PC-3 (cell line): ENCODE measurements around the gene SSTR4. TPM values are rescaled to one million over a fixed set of nuclear protein-coding genes. Genes with fewer than 3 reads are reported as not detected.

Experiments used
- ATAC-seq: fragments of 200-7000 bp; cut with Tn5 transposase; 2 replicates; pipeline ENCODE4 v1.9.1; 2020; ENCODE audit warnings: mild to moderate bottlenecking, moderate library complexity
- BruUV-seq: library from RNA; stranded (reverse); fragments of 400-500 nt; replicated peaks from 2 replicates; lab custom pipeline; 2021; lab: Mats Ljungman, UMichigan
- CTCF ChIA-PET: fragments of 300-600 bp; sonication (Branson Sonifier 250); formaldehyde crosslinking; loops from one replicate; lab custom pipeline; 2022; ENCODE audit warnings: antibody characterized with exemption; lab: Charles Lee
- POLR2A ChIA-PET: fragments of 300-600 bp; sonication (Branson Sonifier 250); formaldehyde crosslinking; loops from one replicate; lab custom pipeline; 2022; ENCODE audit warnings: antibody characterized with exemption; ENCODE audit not compliant: unreplicated experiment; lab: Charles Lee
- DNase-seq: peaks from one replicate; pipeline ENCODE4 v3.0.0-alpha.2; 2015
- H2AFZ ChIP-seq: fragments of 300-600 bp; sonication (generic); 2 replicates; pipeline ENCODE4 v1.6.0; 2016; ENCODE audit warnings: antibody characterized with exemption, low read length
- H3F3A ChIP-seq: fragments of 300-600 bp; sonication (generic); one replicate; pipeline ENCODE4 v1.6.0; 2017; ENCODE audit warnings: antibody characterized with exemption, low read length, control low read depth, mild to moderate bottlenecking; ENCODE audit not compliant: unreplicated experiment
- H3K27ac ChIP-seq: fragments of 300-600 bp; sonication (generic); 2 replicates; pipeline ENCODE4 v1.5.1; 2016; ENCODE audit warnings: mild to moderate bottlenecking, low read length
- H3K27me3 ChIP-seq: fragments of 300-600 bp; sonication (generic); 2 replicates; pipeline ENCODE4 v1.6.1; 2016; ENCODE audit warnings: low read length, mixed read lengths
- H3K36me3 ChIP-seq: fragments of 300-600 bp; sonication (generic); 2 replicates; pipeline ENCODE4 v1.6.1; 2016; ENCODE audit warnings: low read depth, mixed run types, low read length, mixed read lengths
- H3K4me1 ChIP-seq: fragments of 300-600 bp; sonication (generic); 2 replicates; pipeline ENCODE4 v1.5.1; 2016; ENCODE audit warnings: low read length; ENCODE audit not compliant: insufficient read depth
- H3K4me2 ChIP-seq: fragments of 300-600 bp; sonication (generic); 2 replicates; pipeline ENCODE4 v1.6.0; 2016; ENCODE audit warnings: low read length
- H3K4me3 ChIP-seq: fragments of 300-600 bp; sonication (generic); 2 replicates; pipeline ENCODE4 v1.5.1; 2016; ENCODE audit warnings: mild to moderate bottlenecking, low read length, mixed read lengths
- H3K79me2 ChIP-seq: fragments of 300-600 bp; sonication (generic); 2 replicates; pipeline ENCODE4 v1.6.1; 2017; ENCODE audit warnings: low read length, mixed read lengths
- H3K9ac ChIP-seq: fragments of 300-600 bp; sonication (generic); 2 replicates; pipeline ENCODE4 v1.6.0; 2016; ENCODE audit warnings: mild to moderate bottlenecking, low read length
- H3K9me2 ChIP-seq: fragments of 300-600 bp; sonication (generic); replicated peaks from 2 replicates; pipeline ENCODE4 v1.6.1; 2016; ENCODE audit warnings: mixed run types, low read length, mixed read lengths
- H3K9me3 ChIP-seq: fragments of 300-600 bp; sonication (generic); 2 replicates; pipeline ENCODE4 v1.6.1; 2016; ENCODE audit warnings: low read length, mixed read lengths
- H4K20me1 ChIP-seq: fragments of 300-600 bp; sonication (generic); 2 replicates; pipeline ENCODE4 v1.6.1; 2016; ENCODE audit warnings: low read length, mixed read lengths
- EZH2 ChIP-seq: fragments of 300-600 bp; sonication (generic); IDR thresholded peaks from one replicate; pipeline ENCODE4 v1.6.1; 2017; ENCODE audit warnings: antibody characterized with exemption, mild to moderate bottlenecking, low read length; ENCODE audit not compliant: unreplicated experiment
- EZH2phosphoT487 ChIP-seq: fragments of 300-600 bp; sonication (generic); IDR thresholded peaks from 2 replicates; pipeline ENCODE4 v1.6.1; 2018; ENCODE audit warnings: mild to moderate bottlenecking, antibody characterized with exemption, low read length, borderline replicate concordance
- intact Hi-C: fragments of 100-400 bp; cut with micrococcal nuclease; formaldehyde crosslinking; loops from 2 replicates; pipeline ENCODE4 v1.9.0; 2023
- total RNA-seq: library from RNA; depleted of rRNA; stranded (reverse); fragments of >200 nt; gene quantifications from 2 replicates; pipeline ENCODE4 v1.2.3, GENCODE V29; 2014
- TF ChIP-seq, protein P1 (sequence below): fragments of 300-600 bp; sonication (generic); conservative IDR thresholded peaks from 2 replicates; pipeline ENCODE4 v1.5.1; 2017; ENCODE audit warnings: antibody characterized with exemption, low read depth, mild to moderate bottlenecking, low read length

The SSTR4 gene
- total RNA-seq, 1 experiment from 2014 or later, result not detected

DNA sequence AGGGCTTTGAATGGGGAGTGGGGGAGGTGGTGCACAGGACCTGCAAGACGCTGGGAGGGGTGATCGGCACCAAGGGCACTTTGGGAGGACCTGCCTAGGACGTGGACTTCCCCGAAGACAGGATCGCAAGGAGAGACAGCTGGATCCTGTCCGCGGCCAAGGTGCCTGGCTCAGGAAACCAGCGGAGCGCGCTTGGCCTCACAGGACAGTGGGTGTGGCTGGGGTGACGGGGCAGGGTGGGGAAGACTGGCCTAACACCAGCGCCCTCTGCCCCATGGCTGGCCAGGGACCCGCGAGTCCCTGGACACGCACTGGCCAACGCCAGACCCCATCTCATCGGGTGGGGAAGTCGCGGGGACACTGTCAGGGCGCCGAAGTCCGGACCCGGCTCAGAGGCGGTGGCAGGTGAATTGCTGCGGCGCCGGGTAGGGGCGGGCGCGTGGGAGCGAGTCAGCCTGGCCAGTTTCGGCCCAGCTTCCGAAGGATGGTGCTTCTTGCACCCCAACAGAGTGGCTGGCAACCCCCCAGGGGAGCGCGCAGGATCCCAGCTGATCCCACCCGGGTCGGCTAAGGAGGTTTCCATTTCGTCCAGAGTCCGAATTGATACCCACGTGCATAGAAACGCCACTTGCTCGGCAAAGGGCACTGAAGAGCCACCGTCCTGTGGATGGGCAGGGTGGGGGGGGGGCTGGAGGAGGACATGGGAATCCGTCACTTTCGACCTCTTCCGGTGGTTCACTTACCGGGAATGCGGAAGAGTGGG is 15.1 kb downstream of the SSTR4 start:
- ATAC-seq (peak; percentile 37; the same call in 1 of the 2 replicates), DNase-seq (peak; percentile 44)
- Histone ChIP-seq H3K79me2 (no peaks in the 10 kb centered on the region), H3K4me3 (peak overlapping the region; percentile 73), H3K4me1 (peaks cover 16% of the 10 kb centered on the region), H3K27ac (peak overlapping the region; percentile 63), H3K4me2 (peak overlapping the region; percentile 96), H3F3A (no peaks in the 10 kb centered on the region), H2AFZ (peak overlapping the region; percentile 91), H3K9me2 (no peaks in the 10 kb centered on the region), H4K20me1 (no peaks in the 10 kb centered on the region), H3K36me3 (no peaks in the 10 kb centered on the region), H3K9ac (peak overlapping the region; percentile 51), H3K27me3 (no peaks in the 10 kb centered on the region; the same call in 1 of the 2 replicates), H3K9me3 (no peaks in the 10 kb centered on the region)
- POLR2A ChIA-PET, result no interaction called here
- BruUV-seq, result no TSS peak
- no peak for TF ChIP-seq EZH2phosphoT487
- TF ChIP-seq, protein P1, sequence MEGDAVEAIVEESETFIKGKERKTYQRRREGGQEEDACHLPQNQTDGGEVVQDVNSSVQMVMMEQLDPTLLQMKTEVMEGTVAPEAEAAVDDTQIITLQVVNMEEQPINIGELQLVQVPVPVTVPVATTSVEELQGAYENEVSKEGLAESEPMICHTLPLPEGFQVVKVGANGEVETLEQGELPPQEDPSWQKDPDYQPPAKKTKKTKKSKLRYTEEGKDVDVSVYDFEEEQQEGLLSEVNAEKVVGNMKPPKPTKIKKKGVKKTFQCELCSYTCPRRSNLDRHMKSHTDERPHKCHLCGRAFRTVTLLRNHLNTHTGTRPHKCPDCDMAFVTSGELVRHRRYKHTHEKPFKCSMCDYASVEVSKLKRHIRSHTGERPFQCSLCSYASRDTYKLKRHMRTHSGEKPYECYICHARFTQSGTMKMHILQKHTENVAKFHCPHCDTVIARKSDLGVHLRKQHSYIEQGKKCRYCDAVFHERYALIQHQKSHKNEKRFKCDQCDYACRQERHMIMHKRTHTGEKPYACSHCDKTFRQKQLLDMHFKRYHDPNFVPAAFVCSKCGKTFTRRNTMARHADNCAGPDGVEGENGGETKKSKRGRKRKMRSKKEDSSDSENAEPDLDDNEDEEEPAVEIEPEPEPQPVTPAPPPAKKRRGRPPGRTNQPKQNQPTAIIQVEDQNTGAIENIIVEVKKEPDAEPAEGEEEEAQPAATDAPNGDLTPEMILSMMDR, result no peak
- TF ChIP-seq EZH2, result no peak
- intact Hi-C loops, result no loop called here
- CTCF ChIA-PET, result no interaction called here

DNA sequence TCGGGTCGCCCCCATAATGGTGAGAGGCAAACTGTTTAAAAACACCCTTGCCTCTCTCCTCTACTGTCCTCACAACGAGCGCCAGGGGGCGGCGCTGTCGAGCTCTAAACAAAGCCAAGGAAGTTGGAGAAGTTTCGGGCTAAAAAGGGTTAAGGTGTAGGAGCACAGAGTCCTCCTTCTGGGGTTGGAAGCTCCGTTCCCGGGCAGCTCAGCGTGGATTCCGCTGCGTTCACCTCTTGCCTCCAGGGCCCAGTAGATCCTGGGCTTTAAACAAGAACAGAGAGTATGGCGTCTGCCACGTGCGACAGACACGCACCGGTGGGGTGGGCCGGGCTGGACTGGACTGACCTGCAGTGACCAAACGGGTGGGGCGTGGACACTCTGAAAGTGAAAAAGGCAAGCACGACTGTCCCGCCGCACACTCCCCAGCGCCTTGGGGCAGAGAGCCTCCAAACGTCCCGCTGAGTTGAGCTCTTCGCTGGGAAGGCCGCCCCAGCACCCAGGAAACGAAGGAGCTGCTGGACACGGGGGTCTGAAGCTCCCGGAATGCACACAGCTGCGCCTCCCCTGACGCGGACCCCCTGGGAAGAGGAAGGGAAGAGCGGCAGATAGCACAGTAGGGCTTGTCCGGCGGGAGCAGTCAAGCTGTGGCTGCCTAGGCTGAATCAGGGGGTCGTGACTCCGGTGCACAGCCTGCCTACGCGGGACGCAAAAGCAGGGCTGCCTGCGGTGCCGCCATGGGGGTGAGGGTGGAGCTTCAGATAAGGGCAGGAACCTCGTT is 15.9 kb downstream of the SSTR4 start:
- no TSS peak for BruUV-seq
- ChIA-PET POLR2A (no interaction called here), CTCF (no interaction called here)
- peak overlapping the region; percentile 96 for H3K4me2 ChIP-seq
- no peaks in the 10 kb centered on the region for H3K9me3 ChIP-seq
- no peaks in the 10 kb centered on the region for H4K20me1 ChIP-seq
- H2AFZ ChIP-seq, result no peak overlapping the region
- H3K4me1 ChIP-seq, result peaks cover 16% of the 10 kb centered on the region
- intact Hi-C loops, result no loop called here
- H3K4me3 ChIP-seq, result peak overlapping the region; percentile 73; the same call in 1 of the 2 replicates
- H3K27ac ChIP-seq, result no peak overlapping the region
- no peaks in the 10 kb centered on the region for H3K36me3 ChIP-seq
- no peak for ATAC-seq
- H3K9ac ChIP-seq, result no peak overlapping the region
- no peaks in the 10 kb centered on the region; the same call in 1 of the 2 replicates for H3K27me3 ChIP-seq
- no peaks in the 10 kb centered on the region for H3K79me2 ChIP-seq
- H3F3A ChIP-seq, result no peaks in the 10 kb centered on the region
- TF ChIP-seq EZH2phosphoT487, result no peak
- TF ChIP-seq EZH2, result no peak
- TF ChIP-seq, protein P1, result peak; percentile 70
- H3K9me2 ChIP-seq, result no peaks in the 10 kb centered on the region
- DNase-seq, result peak; percentile 70
